Stomach (tissue), 4 donors: ENCODE results near the gene FGF22.

ENCODE experiments used
- CTCF ChIP-seq, 7 experiments: fragments of 450-650 bp in 4 of 7; fragments of 200-600 bp in 3 of 7; sonication (generic) in 3 of 7; IDR thresholded peaks; one replicate each; pipeline ENCODE4 v1.5.1; 2016 to 2019; ENCODE audit warnings: antibody characterized with exemption in 7 of 7, control low read depth in 2 of 7, mild to moderate bottlenecking in 1 of 7
- EP300 ChIP-seq: sonication (generic); formaldehyde crosslinking; IDR thresholded peaks from one replicate; pipeline ENCODE4 v1.6.1; 2017; ENCODE audit warnings: antibody characterized with exemption
- POLR2A ChIP-seq, 4 donors: fragments of 450-650 bp; IDR thresholded peaks; one replicate each; pipeline ENCODE4 v1.6.1; 2016; ENCODE audit warnings: antibody characterized with exemption in 4 of 4, control low read depth in 2 of 4, mild to moderate bottlenecking in 1 of 4, moderate library complexity in 1 of 4

GRCh38 chr19:688214-688613 lies 48.5 kb downstream of the FGF22 start:
- TF ChIP-seq CTCF (IDR thresholded peaks at IDR 0.05) (no peak), POLR2A (IDR thresholded peaks at IDR 0.05) (no peak), EP300 (no peak)
